Fibroblast of lung (primary cell): Measurements from ENCODE around the gene ARX. TPM values are rescaled to one million over a fixed set of nuclear protein-coding genes. Genes with fewer than 3 reads are reported as not detected.

ENCODE experiments used
- DNase-seq, 2 donors: peaks; one replicate each; pipeline versions ENCODE4 v3.0.0 to v3.0.0-alpha.2; 2010; ENCODE audit warnings: low read depth in 2 of 2
- H2AFZ ChIP-seq: 2 replicates; pipeline ENCODE4 v1.5.1; 2012; ENCODE audit warnings: low read length, control low read depth, inconsistent platforms
- H3K27ac ChIP-seq: 2 replicates; pipeline ENCODE4 v1.5.1; 2011; ENCODE audit warnings: low read length, control low read depth; ENCODE audit not compliant: insufficient read depth
- H3K27me3 ChIP-seq: 2 replicates; pipeline ENCODE4 v1.5.1; 2011; ENCODE audit warnings: mild to moderate bottlenecking, low read length; ENCODE audit not compliant: control insufficient read depth, insufficient read depth
- H3K36me3 ChIP-seq: 2 replicates; pipeline ENCODE4 v1.5.1; 2011; ENCODE audit warnings: low read length; ENCODE audit not compliant: control insufficient read depth, insufficient read depth
- H3K4me1 ChIP-seq: 2 replicates; pipeline ENCODE4 v1.5.1; 2011; ENCODE audit warnings: low read length; ENCODE audit not compliant: control insufficient read depth, insufficient read depth; ENCODE audit errors: extremely low read depth
- H3K4me2 ChIP-seq: 2 replicates; pipeline ENCODE4 v1.5.1; 2011; ENCODE audit warnings: low read length, control low read depth; ENCODE audit not compliant: insufficient read depth; ENCODE audit errors: extremely low read depth
- H3K4me3 ChIP-seq, 4 experiments: fragments of 200-600 bp in 1 of 4; sonication (generic) in 1 of 4; replicated peaks in 1 of 4; 2 replicates each; pipeline ENCODE4 v1.5.1; 2011 to 2016; ENCODE audit warnings: low read length in 4 of 4, low read depth in 3 of 4, mild to moderate bottlenecking in 3 of 4, control low read depth in 2 of 4, inconsistent platforms in 1 of 4, mixed read lengths in 1 of 4; ENCODE audit not compliant: insufficient read depth in 1 of 4; ENCODE audit errors: control extremely low read depth in 1 of 4
- H3K79me2 ChIP-seq: 2 replicates; pipeline ENCODE4 v1.5.1; 2012; ENCODE audit warnings: mild to moderate bottlenecking, low read length, inconsistent platforms; ENCODE audit not compliant: control insufficient read depth, insufficient read depth
- H3K9ac ChIP-seq: 2 replicates; pipeline ENCODE4 v1.5.1; 2011; ENCODE audit warnings: mild to moderate bottlenecking, low read length, control low read depth; ENCODE audit not compliant: insufficient read depth
- H3K9me3 ChIP-seq: 2 replicates; pipeline ENCODE4 v1.5.1; 2012; ENCODE audit warnings: low read depth, low read length; ENCODE audit not compliant: control insufficient read depth, insufficient read depth
- H4K20me1 ChIP-seq: 2 replicates; pipeline ENCODE4 v1.5.1; 2011; ENCODE audit warnings: low read length; ENCODE audit not compliant: control insufficient read depth, insufficient read depth; ENCODE audit errors: extremely low read depth
- CTCF ChIP-seq, 2 donors: IDR thresholded peaks in 1 of 2; conservative IDR thresholded peaks in 1 of 2; 1 replicate in 1 of 2; 2 replicates in 1 of 2; pipeline ENCODE4 v1.5.1; 2011 to 2012; ENCODE audit warnings: low read length in 2 of 2, control low read depth in 1 of 2, inconsistent platforms in 1 of 2, low read depth in 1 of 2, mild to moderate bottlenecking in 1 of 2
- EZH2 ChIP-seq: IDR thresholded peaks from 2 replicates; pipeline ENCODE4 v1.5.1; 2012; ENCODE audit warnings: low read length, control low read depth, mild to moderate bottlenecking; ENCODE audit errors: missing control alignments
- polyA plus RNA-seq, 2 donors: library from polyadenylated mRNA; depleted of rRNA in 1 of 2; stranded (reverse) in 1 of 2; unstranded in 1 of 2; fragments of >200 nt; gene quantifications; 2 replicates each; pipeline ENCODE4 v1.2.1, GENCODE V29; 2011 to 2012; ENCODE audit warnings: missing spikeins in 1 of 2
- total RNA-seq: library from RNA; depleted of rRNA; stranded (reverse); fragments of >200 nt; gene quantifications from 2 replicates; pipeline ENCODE4 v1.2.1, GENCODE V29; 2014

The ARX gene
- total and polyA plus RNA-seq, 2 donors (not counting 1 experiment from before 2014, with no cell fraction given) = not detected

GRCh38 chrX:25029288-25029825, 13.6 kb upstream of the ARX start:
- no peaks in the 10 kb centered on the region for H3K9me3 ChIP-seq
- no peak overlapping the region for H3K4me3 ChIP-seq
- no peaks in the 10 kb centered on the region for H4K20me1 ChIP-seq
- TF ChIP-seq EZH2 (no peak), CTCF (conservative IDR thresholded peaks at IDR 0.05 in 1 of 2, IDR thresholded peaks at IDR 0.05 in 1 of 2; ENCODE audit: low read depth in 1 of 2, low read length in 2 of 2) (no peak)
- no peaks in the 10 kb centered on the region for H3K36me3 ChIP-seq
- H3K79me2 ChIP-seq = no peaks in the 10 kb centered on the region
- no peak overlapping the region for H3K27ac ChIP-seq
- no peak for DNase-seq
- H3K4me1 ChIP-seq = no peaks in the 10 kb centered on the region
- H2AFZ ChIP-seq = no peak overlapping the region
- no peak overlapping the region for H3K4me2 ChIP-seq
- no peak overlapping the region for H3K9ac ChIP-seq
- peaks cover 7% of the 10 kb centered on the region for H3K27me3 ChIP-seq

- Histone ChIP-seq H3K27ac (no peak overlapping the region), H3K4me2 (no peak overlapping the region), H3K9ac (no peak overlapping the region), H4K20me1 (no peaks in the 10 kb centered on the region), H3K79me2 (no peaks in the 10 kb centered on the region), H2AFZ (no peak overlapping the region), H3K4me3 (no peak overlapping the region), H3K4me1 (no peaks in the 10 kb centered on the region), H3K36me3 (no peaks in the 10 kb centered on the region), H3K9me3 (no peaks in the 10 kb centered on the region), H3K27me3 (peaks cover 8% of the 10 kb centered on the region)
- DNase-seq = peak; percentile 38 to 71
- TF ChIP-seq EZH2 (no peak), CTCF (conservative IDR thresholded peaks at IDR 0.05 in 1 of 2, IDR thresholded peaks at IDR 0.05 in 1 of 2; ENCODE audit: low read depth in 1 of 2, low read length in 2 of 2) (no peak)
Measured at GRCh38 chrX:25028726-25029125, 13.0 kb upstream of the ARX start.

- Histone ChIP-seq H3K9me3 (no peaks in the 10 kb centered on the region), H3K9ac (no peak overlapping the region), H3K4me3 (no peak overlapping the region), H2AFZ (no peak overlapping the region), H3K4me2 (no peak overlapping the region), H4K20me1 (no peaks in the 10 kb centered on the region), H3K27me3 (peaks cover 26% of the 10 kb centered on the region), H3K36me3 (no peaks in the 10 kb centered on the region), H3K27ac (no peak overlapping the region), H3K79me2 (no peaks in the 10 kb centered on the region), H3K4me1 (no peaks in the 10 kb centered on the region)
- TF ChIP-seq EZH2 = no peak
- no peak for TF ChIP-seq CTCF (conservative IDR thresholded peaks at IDR 0.05 in 1 of 2, IDR thresholded peaks at IDR 0.05 in 1 of 2; ENCODE audit: low read depth in 1 of 2, low read length in 2 of 2)
- DNase-seq = no peak
Measured at GRCh38 chrX:25026576-25026975, 10.8 kb upstream of the ARX start.
